Measurements from ENCODE around the gene HTT.

The HTT gene

GRCh38 chr4:3250956-3251690 is 176.6 kb downstream of the HTT start:
- Histone ChIP-seq H3K27me3 (ENCODE audit: control insufficient read depth in 3 of 3, insufficient read depth in 3 of 3, low read depth in 1 of 3, low read length in 3 of 3) (no peaks in the 10 kb centered on the region), H4K91ac (ENCODE audit: low read depth, low read length, poor library complexity) (no peak overlapping the region), H3K9me3 (replicated peaks in 1 of 2; ENCODE audit: control insufficient read depth in 2 of 2, insufficient read depth in 1 of 2, low read depth in 1 of 2, low read length in 2 of 2) (no peaks in the 10 kb centered on the region), H3K14ac (ENCODE audit: low read length) (peak overlapping the region; percentile 94), H3K27ac (replicated peaks; ENCODE audit: low read length) (no peak overlapping the region), H3K4me3 (ENCODE audit: low read length in 2 of 2) (no peak overlapping the region), H2BK12ac (ENCODE audit: low read length) (no peak overlapping the region), H3K9ac (ENCODE audit: low read depth, low read length, poor library complexity) (peak overlapping the region; percentile 32), H3K23ac (ENCODE audit: low read depth, low read length, poor library complexity) (peak overlapping the region; percentile 81), H3K4me1 (ENCODE audit: control insufficient read depth in 2 of 2, insufficient read depth in 1 of 2, low read depth in 1 of 2, low read length in 2 of 2) (peaks cover 6 to 19% of the 10 kb centered on the region in 2 donors), H2BK15ac (ENCODE audit: low read length) (peak overlapping the region; percentile 27), H3K36me3 (replicated peaks in 1 of 2; ENCODE audit: control insufficient read depth in 2 of 2, insufficient read depth in 2 of 2, low read length in 2 of 2) (no peaks in the 10 kb centered on the region), H2AK5ac (ENCODE audit: low read depth, low read length) (peak overlapping the region; percentile 76), H3K4me2 (ENCODE audit: insufficient read depth, low read length, poor library complexity, severe bottlenecking) (no peak overlapping the region), H3K79me1 (ENCODE audit: low read depth, low read length) (peaks cover 2% of the 10 kb centered on the region), H2AFZ (ENCODE audit: low read length) (peak overlapping the region; percentile 64), H3K18ac (ENCODE audit: low read length) (peak overlapping the region; percentile 52), H2BK5ac (ENCODE audit: low read length) (no peak overlapping the region), H4K8ac (ENCODE audit: low read depth, low read length) (no peak overlapping the region), H2BK120ac (ENCODE audit: low read depth, low read length) (no peak overlapping the region), H3K4ac (ENCODE audit: low read length) (no peak overlapping the region)
- no peak for DNase-seq (ENCODE audit: low spot score)
- WGBS, 2 donors (ENCODE audit: extremely low coverage in 2 of 2, insufficient read length in 2 of 2, insufficient replicate concordance in 1 of 2): no CpG with 5 or more reads among the region's 19 CpGs

- WGBS, 2 donors (ENCODE audit: extremely low coverage in 2 of 2, insufficient read length in 2 of 2, insufficient replicate concordance in 1 of 2): no CpG with 5 or more reads among the region's 11 CpGs
- H2BK5ac ChIP-seq (ENCODE audit: low read length): peak overlapping the region; percentile 82
- no peak for DNase-seq (ENCODE audit: low spot score)
These were observed 177.4 kb downstream of the HTT start for GRCh38 chr4:3251691-3252479.

GRCh38 chr4:3252480-3252828 is 178.0 kb downstream of the HTT start:
- Histone ChIP-seq H3K18ac (ENCODE audit: low read length) (peak overlapping the region; percentile 57), H2AK5ac (ENCODE audit: low read depth, low read length) (peak overlapping the region; percentile 94), H3K4me2 (ENCODE audit: insufficient read depth, low read length, poor library complexity, severe bottlenecking) (no peak overlapping the region), H3K4ac (ENCODE audit: low read length) (no peak overlapping the region), H2AFZ (ENCODE audit: low read length) (no peak overlapping the region), H3K4me3 (ENCODE audit: low read length in 2 of 2) (no peak overlapping the region), H3K79me1 (ENCODE audit: low read depth, low read length) (no peaks in the 10 kb centered on the region), H4K91ac (ENCODE audit: low read depth, low read length, poor library complexity) (no peak overlapping the region), H2BK15ac (ENCODE audit: low read length) (no peak overlapping the region), H3K14ac (ENCODE audit: low read length) (no peak overlapping the region), H2BK5ac (ENCODE audit: low read length) (peak overlapping the region; percentile 82), H3K27me3 (ENCODE audit: control insufficient read depth in 3 of 3, insufficient read depth in 3 of 3, low read depth in 1 of 3, low read length in 3 of 3) (no peaks in the 10 kb centered on the region), H3K9ac (ENCODE audit: low read depth, low read length, poor library complexity) (no peak overlapping the region), H3K27ac (replicated peaks; ENCODE audit: low read length) (no peak overlapping the region), H3K36me3 (replicated peaks in 1 of 2; ENCODE audit: control insufficient read depth in 2 of 2, insufficient read depth in 2 of 2, low read length in 2 of 2) (no peaks in the 10 kb centered on the region), H2BK120ac (ENCODE audit: low read depth, low read length) (no peak overlapping the region), H3K4me1 (ENCODE audit: control insufficient read depth in 2 of 2, insufficient read depth in 1 of 2, low read depth in 1 of 2, low read length in 2 of 2) (peaks cover 6 to 19% of the 10 kb centered on the region in 2 donors), H3K23ac (ENCODE audit: low read depth, low read length, poor library complexity) (no peak overlapping the region), H2BK12ac (ENCODE audit: low read length) (no peak overlapping the region), H4K8ac (ENCODE audit: low read depth, low read length) (no peak overlapping the region), H3K9me3 (replicated peaks in 1 of 2; ENCODE audit: control insufficient read depth in 2 of 2, insufficient read depth in 1 of 2, low read depth in 1 of 2, low read length in 2 of 2) (no peaks in the 10 kb centered on the region)
- DNase-seq (ENCODE audit: low spot score): no peak
- no CpG with 5 or more reads among the region's 3 CpGs for WGBS, 2 donors (ENCODE audit: extremely low coverage in 2 of 2, insufficient read length in 2 of 2, insufficient replicate concordance in 1 of 2)

More at GRCh38 chr4:3251691-3252479, 177.4 kb downstream of the HTT start:
- H3K27ac ChIP-seq (replicated peaks; ENCODE audit: low read length): no peak overlapping the region
- H3K9me3 ChIP-seq (replicated peaks in 1 of 2; ENCODE audit: control insufficient read depth in 2 of 2, insufficient read depth in 1 of 2, low read depth in 1 of 2, low read length in 2 of 2): no peaks in the 10 kb centered on the region
- peak overlapping the region; percentile 74 for H3K18ac ChIP-seq (ENCODE audit: low read length)
- peak overlapping the region; percentile 43 for H3K23ac ChIP-seq (ENCODE audit: low read depth, low read length, poor library complexity)
- peak overlapping the region; percentile 41 for H2BK12ac ChIP-seq (ENCODE audit: low read length)
- H2BK120ac ChIP-seq (ENCODE audit: low read depth, low read length): no peak overlapping the region
- H3K9ac ChIP-seq (ENCODE audit: low read depth, low read length, poor library complexity): peak overlapping the region; percentile 12
- no peaks in the 10 kb centered on the region for H3K36me3 ChIP-seq (replicated peaks in 1 of 2; ENCODE audit: control insufficient read depth in 2 of 2, insufficient read depth in 2 of 2, low read length in 2 of 2)
- H2AK5ac ChIP-seq (ENCODE audit: low read depth, low read length): peak overlapping the region; percentile 94
- H3K4me3 ChIP-seq (ENCODE audit: low read length in 2 of 2): no peak overlapping the region
- peak overlapping the region; percentile 37 for H2BK15ac ChIP-seq (ENCODE audit: low read length)
- H3K79me1 ChIP-seq (ENCODE audit: low read depth, low read length): no peaks in the 10 kb centered on the region
- no peak overlapping the region for H2AFZ ChIP-seq (ENCODE audit: low read length)
- H3K4ac ChIP-seq (ENCODE audit: low read length): peak overlapping the region; percentile 66
- no peaks in the 10 kb centered on the region for H3K27me3 ChIP-seq (ENCODE audit: control insufficient read depth in 3 of 3, insufficient read depth in 3 of 3, low read depth in 1 of 3, low read length in 3 of 3)
- peaks cover 6 to 19% of the 10 kb centered on the region in 2 donors for H3K4me1 ChIP-seq (ENCODE audit: control insufficient read depth in 2 of 2, insufficient read depth in 1 of 2, low read depth in 1 of 2, low read length in 2 of 2)
- H4K91ac ChIP-seq (ENCODE audit: low read depth, low read length, poor library complexity): no peak overlapping the region
- H3K14ac ChIP-seq (ENCODE audit: low read length): peak overlapping the region; percentile 94
- H4K8ac ChIP-seq (ENCODE audit: low read depth, low read length): no peak overlapping the region
- no peak overlapping the region for H3K4me2 ChIP-seq (ENCODE audit: insufficient read depth, low read length, poor library complexity, severe bottlenecking)
